Pons (tissue), 1 donor: ENCODE results near the gene GRIK3.

Experiments used
- DNase-seq: peaks from one replicate; pipeline ENCODE4 v3.0.0-alpha.2; 2016; ENCODE audit warnings: low spot score

GRIK3 gene

DNA sequence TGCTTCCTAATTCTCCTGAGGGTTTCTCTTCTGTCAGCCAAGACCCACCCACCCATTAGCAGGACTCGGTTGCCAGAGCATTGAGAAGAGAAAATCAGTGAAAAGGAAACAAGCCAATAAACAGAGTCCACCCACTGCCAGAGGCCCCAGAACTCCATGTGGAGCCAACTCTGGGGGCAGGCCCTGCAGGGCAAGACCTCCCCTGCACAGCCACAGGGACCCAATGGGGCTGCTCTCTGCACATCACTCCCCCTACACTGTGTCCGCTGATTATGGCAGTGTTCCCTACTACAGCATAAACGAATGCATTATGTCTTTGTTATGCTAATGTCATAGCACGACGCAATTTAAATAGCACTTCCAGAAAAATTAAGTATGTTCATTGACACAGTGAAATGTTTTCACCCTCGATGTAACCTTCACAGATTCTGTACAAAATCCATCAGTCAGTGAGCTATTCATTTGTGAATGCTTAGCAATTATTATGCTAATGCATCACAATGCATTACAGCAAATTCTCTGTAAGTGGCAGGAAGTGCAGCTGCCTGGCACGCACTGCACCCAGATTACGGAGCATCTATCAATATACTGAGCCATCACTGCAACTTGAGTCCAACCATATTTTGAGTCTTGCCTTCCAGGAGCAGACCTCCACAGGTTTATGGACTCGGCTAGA lies 56.4 kb downstream of the GRIK3 start:
- no peak for DNase-seq

DNA sequence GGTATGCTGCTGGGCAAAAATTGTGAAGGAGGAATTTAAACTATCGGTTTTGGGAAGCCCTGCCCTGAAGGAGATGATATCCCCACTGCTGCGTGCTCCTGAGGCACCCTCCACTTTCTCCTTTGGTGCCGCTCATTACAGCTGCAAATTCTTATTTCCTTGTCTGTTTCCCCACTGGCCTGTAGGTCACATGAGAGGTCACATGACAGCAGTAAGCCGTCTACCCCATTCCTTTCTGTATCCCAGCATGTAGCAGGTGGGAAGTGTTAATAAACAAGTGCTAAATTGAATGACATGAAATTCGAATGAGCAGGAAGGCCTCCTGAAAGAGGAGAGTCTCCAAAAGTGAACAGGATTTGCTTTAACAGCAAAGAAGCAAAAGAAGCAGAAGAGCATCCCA lies 58.7 kb downstream of the GRIK3 start:
- DNase-seq: no peak

DNA sequence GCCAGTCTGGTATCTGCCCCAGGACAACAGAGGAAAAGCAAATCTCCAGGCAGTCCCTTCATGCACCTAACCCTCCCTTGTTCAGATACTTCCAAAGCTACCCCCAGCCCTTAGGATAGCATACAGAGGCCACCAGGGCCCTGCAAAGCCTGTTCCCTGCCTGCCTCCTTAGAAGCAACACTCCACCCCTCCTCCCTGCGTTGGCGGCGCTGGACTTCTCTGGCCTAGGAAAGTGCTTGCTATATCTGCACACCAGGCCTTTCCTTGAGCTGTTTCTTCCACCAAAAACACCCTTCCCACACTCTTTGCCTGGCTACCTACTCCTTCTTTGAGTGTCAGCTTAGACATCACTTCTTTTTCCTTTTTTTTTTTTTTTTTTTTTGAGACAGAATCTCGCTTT lies 61.3 kb downstream of the GRIK3 start:
- DNase-seq: no peak

GRCh38 chr1:36971852-36972618 lies 62.3 kb downstream of the GRIK3 start:
- DNase-seq: no peak

DNA sequence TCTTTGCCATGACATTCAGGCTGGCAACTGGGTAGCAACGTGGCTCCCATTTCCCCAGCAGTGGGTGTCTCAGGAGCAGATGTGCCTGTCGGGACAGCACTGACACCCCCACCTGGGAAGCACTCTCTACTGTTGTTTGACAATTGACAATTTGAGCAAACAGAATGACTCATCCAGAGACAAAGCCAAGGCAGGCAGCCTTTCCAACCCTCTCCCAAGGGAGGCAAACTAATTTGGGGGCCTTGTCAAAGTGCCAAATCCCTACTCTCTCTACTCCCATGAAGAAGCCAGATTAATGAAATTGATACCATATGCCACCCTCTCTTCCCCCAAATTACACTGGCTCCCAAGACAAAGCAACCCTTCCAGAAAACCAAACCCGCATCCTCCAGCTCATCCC lies 65.6 kb downstream of the GRIK3 start:
- DNase-seq: no peak

DNA sequence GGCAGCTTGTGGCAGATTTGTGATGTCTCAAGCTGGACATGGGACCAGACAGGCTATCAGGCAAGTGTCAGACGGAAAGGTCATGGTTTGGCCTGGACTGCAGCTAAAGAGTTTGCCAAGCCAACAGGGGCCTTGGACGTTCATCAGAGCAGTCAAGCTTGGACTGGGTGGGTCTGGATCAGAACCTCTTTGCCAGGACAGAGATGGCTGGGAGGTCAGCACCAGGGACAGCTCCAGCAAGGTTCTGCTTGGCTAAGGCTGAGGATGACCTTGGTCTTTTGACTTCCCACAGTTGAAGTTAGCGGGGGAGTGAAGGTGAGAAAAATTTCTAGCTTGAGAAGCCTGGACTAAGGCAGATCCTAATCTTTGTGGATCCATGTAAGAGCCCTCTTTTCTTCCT lies 68.1 kb downstream of the GRIK3 start:
- no peak for DNase-seq

DNA sequence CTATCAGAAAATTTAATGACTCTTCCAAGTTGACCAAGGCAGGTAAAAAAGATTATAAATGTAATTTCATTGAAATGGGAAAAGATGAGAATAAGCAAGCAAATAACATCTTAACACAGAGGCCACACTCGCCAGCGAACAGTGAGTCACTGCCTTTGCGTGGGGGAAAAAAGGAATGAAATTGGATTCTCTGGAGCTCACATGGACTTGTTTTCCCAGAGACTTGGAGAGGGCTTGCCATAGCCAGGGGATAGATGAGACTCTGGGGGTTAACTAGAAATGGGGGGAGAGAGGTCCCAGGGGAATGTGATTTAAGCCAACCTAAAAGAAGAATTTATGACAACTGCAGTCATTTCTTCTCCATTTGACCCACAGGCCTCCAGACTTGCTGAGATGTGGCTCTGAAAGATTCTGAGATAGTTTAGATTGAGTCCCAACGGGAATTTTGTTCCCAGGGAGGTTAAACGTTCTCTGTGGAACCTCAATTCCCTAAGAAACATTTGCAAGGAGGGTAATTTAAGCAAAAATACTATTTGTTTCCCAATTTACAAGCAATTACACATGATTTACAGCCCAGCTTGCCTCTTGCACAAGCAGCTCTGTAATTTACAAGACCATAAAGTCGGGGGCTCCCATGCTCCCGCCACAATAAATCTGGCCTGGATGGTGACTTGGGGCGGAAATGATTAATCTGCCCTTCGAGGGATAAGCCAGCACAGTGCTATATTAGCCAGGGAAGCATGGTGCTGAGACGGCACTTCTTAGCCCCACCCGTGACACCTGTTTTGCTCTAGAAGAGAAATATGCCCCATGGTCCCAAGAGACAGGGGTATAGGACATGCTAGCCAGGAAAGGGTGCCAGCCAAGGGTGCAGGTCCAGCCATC lies 68.8 kb downstream of the GRIK3 start:
- no peak for DNase-seq

DNA sequence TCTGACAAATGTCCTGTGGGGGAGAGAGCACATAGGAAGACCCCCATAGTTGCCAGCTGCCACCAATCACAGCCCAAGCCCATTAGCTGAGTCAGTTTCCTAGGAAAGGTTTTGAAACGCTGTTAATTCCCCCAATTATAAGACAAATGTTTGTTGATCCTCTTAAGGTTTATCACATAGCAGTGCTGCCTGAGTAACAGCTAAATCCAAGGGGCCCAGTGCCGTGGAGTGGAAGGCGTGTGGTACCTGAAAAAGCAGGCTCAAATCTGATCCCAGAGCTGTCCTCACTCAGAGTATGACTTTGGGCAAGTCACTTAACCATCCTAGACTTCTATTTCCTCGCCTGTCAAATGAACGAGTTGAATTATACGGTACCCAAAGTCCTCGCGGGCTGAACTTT lies 69.5 kb downstream of the GRIK3 start:
- DNase-seq: no peak

GRCh38 chr1:36963006-36963405 lies 71.3 kb downstream of the GRIK3 start:
- DNase-seq: peak; percentile 32

DNA sequence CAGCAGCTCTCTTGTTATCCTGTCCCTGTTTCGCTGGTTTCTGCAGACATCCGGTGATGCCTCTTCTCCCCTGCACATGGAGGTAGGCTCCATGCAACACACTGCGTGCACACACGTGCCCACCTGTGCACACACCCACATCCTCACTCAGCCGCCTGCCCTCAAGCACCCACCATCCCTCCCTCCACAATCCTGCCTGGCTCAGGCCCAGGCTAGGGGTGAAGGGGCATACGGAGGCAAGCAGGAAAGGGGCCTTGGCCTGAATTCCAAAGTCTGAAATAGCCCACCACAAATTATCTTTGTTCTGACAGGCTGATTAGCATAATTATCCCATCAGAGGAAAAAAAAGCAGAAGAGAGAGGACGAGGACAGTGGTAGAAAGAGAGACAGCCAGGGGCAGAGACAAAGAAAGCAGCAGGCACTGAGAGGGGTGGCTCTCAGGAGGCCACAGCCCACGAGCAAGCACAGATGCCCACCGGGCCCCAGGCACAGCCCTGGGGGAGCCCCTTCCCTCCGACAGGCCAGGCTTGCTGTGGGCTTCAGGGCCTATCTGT lies 73.2 kb downstream of the GRIK3 start:
- no peak for DNase-seq

DNA sequence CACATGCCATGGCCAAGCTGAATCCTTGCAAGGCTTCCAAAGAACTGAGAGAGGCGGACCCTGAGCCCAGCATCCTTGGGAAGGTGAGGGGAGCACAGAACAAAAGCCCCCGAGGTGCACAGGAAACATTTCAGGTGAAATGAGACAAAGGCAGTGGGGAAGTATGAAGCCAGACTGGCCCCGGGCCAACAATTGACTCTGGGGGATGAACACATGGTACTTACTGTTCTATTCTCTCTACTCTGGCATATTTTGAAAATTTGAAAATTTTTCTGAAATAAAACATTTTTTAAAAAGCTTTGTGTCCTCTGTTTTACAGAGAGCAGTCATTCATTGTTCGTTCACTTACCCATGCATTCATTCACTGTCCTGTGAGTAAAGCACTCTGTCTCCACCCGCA lies 77.7 kb downstream of the GRIK3 start:
- no peak for DNase-seq

DNA sequence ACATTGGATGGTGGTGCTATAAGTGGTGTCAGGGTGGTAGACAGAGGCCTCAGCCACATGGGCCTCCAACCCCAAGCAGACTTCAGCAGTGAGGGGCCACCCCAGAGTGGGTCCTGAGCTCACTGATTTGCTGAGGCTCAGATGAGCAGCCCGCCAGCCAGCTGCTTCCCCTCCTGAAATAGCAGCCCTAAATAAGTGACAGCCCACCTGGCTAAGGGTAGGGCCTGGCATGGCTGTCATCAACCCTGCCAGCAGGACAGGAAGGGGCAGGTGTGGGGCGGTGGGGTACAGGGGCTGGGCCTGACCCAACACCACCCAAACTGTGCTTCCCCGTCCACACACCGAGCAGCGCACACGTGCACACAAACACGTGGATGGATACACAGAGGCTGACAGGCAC lies 79.3 kb downstream of the GRIK3 start:
- no peak for DNase-seq

DNA sequence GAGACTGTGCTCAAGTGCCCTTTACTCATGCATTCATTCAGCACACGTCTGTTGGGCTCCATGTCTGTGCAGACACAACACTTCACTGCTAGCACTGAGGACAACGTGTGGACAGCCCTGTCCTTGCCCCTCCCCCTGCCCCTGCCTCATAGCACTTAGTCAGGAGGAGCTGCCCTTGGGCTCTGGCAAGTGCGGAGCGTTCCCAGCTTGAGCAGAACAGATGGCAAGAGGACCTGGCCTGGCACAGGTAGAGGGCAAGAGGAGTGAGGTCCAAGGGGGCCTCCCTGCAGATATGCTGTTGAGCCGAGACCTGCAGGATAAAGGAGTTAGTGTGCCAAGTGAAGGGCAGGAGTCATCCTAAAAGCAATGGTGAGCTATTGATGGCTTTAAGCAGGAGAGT lies 81.3 kb downstream of the GRIK3 start:
- no peak for DNase-seq

DNA sequence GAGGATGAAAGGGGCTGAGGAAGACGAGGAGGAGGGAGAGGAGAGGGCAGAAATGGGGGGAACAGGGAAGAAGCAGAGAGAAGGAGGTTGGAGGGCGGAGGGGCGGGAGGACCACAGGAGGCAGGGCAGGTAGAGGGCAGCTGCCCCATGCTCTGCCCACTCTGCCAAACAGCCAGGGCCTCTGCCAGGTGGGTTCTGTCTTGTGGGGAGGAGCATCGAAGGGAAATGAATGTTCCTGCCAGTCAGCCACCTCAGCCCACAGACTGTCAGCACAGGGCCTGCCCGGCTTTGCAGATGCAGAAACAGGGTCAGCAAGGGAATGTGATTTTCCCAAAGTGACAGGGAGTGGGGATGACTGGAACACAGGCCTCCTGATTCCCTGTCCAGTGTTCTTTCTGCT lies 82.6 kb downstream of the GRIK3 start:
- DNase-seq: no peak

DNA sequence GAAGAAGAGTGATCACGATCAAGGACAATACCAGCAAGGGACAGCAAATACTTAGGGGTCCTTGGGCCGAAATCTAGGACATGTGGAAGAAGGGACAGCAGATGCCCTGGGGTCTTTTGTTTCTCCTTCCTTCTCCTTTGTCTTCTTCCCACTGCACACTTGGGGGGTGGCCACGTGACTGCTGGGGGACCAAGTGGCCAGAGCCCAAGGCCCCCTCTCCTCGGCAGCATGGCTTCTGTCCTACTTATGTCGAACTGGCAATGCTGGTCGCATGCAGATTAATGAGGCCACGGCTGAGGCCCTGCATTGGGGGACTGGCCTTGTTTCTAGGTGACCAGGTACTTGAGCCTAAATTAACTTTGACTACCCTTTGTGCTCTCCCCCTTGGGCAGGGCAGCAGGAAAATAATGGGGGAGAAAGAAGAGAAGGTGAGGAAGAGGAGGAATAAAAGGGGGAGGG lies 83.0 kb downstream of the GRIK3 start:
- no peak for DNase-seq

DNA sequence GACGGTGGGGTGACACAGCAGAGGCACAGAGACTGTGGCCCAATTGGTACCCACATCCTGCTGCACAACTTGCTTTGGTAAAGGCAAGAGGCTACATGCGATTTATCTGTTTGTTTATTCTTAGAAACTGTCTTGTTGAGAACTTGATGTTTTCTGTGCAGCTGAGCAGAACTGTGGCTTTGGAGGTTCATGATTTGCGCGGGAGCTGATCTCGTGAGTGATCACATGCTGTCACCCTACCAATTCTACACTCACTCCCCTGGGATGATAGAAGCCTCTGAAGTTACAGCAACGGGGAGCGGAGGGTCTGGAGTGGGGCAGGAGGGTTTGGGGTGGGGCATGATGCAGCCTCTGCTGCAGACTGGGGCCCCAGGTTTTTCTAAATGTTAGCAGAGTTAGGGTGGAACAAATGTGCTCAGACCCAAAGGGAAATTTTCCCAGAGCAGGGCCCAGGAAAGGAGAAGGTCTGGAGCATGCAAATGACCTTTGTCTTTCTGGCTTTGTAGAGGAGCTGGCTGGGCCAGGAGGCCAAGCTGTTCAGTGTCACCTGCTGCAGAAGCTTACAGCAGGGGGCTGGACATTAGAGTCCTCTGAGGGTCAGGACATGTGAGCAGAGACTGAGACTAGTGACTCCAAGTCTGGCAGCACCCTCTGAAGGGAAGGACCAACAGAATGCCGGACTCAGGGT lies 83.6 kb downstream of the GRIK3 start:
- no peak for DNase-seq

DNA sequence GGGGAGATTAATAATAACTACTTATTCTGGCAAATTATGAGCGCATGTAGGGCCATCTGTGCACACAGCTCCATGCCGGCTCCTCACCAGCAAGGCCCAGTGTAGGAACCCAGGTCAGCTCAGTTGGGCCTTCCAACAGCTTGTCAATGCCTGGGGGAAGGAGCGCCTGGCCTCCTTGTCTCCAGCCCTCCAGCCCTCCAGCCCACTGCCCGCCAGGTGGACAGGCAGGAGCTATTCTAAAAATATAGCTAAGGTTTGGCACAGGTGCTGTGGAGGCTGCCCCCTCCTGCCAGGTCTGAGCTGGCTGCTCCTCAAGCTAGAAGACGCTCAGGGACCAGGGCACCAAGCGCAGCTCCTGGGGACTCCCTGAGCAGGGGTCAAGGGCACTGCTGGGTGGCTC lies 85.7 kb downstream of the GRIK3 start:
- DNase-seq: no peak

DNA sequence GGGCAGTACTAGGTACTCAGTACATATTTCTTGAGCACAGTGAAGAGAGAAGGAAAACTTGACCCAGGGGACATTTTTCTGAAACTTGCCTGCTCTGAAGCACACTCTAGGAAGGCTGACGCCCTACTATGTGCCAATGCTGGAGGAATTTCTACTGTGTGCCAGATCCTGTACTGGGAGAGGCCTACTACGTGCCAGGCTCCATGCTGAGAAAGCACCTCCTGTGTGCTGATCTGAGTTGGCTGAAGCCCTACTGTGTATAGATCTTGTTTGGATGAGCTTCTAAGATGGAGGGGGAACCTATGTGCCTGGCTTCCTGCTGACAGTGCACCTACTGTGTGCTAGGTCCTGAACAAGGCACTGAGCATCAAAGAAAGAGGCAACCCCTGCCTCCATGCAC lies 86.2 kb downstream of the GRIK3 start:
- no peak for DNase-seq

DNA sequence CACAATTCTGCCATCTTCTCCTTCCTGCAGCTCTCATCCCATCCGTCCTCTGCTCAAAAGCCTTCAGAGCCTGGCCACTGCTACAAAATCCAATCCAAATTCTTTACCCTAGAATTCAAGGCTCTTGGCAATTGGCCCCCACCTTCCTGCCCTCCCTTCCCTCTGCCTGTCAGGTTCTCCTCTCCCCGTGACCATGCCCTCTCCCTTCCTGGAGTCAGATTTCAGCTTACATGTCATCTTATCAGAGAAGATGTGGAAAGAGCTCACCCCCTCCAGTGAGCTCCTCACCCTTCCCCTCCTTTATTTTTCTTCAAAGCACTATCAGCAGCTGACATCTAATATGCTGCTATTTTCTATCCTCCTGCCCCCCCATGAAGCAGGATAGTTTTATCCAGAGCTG lies 86.9 kb downstream of the GRIK3 start:
- no peak for DNase-seq

DNA sequence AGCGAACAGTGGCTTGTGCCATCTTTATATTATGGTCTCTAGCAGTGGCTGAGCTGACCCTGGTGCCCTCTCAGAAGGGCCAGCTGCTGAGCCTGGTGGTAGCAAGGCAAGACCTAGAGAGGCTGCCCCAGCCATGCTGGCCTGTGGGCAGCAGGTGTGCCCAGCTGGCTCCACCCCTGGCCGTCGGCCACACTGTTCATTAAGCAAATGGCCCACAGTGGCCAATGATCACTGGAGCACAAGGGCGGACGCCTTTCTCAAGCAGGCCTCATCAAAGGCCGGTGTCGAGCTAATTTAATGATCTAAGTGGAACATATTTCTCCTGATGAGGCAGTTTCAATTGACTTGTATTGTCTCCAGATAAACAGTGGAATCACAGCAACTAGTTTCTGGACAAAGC lies 89.4 kb downstream of the GRIK3 start:
- DNase-seq: no peak

- DNase-seq: no peak
These were observed 92.2 kb downstream of the GRIK3 start for GRCh38 chr1:36942148-36942547.
